RPMI7951 (cell line): ENCODE results near the gene ZNF385B. TPM values are rescaled to one million over a fixed set of nuclear protein-coding genes. Genes with fewer than 3 reads are reported as not detected.
"Not testable (repeated sequence)": the region's sequence is repeated elsewhere in the genome, so short reads cannot be mapped to it uniquely, and the experiment has no call there.

Experiments
- DNase-seq: peaks from one replicate; pipeline ENCODE4 v3.0.0-alpha.2; 2012; ENCODE audit warnings: low read depth
- total RNA-seq: library from RNA; depleted of rRNA; stranded (reverse); fragments of >200 nt; shearing (Covaris generic); gene quantifications from 2 replicates; pipeline ENCODE4 v1.2.3, GENCODE V29; 2014; rRNA removed

ZNF385B gene
- 0.48 TPM in 1 of 2 replicates, not detected in the other for total RNA-seq

DNA sequence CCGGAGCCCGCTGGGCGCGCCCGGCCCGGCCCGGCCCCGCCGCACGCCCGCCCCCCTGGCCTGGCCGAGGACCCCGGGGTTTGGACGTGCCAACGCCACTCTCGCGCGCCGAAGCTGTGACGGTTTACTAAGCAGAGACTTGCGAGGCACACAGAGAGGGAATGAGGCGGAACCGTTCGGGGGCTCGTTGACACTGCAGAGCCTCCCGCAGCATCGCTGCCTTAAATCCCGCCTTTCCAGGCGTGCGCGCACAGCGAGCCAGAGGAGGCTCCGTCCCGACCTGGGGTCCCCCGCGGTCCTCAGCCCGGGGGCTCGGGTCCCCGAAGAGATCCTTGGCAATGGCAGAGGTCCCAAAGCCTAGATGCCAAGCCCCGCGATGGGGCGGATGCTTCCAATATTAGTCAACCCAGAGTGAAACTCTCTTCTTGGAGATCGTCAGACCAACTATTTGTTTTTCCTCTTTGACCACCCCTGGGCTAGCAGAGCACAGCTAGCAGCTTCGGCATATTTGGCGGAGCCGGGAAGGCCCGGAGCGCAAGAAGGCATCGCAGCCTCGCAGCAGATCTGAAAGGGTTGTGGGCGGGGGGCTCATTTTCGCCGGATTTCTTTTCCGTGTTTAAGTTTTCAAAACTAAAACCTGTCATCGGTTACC, at the start of gene ZNF385B:
ZNF385B (minus strand) TSS at position 197 of the 652 bp plus-strand sequence.
- no peak for DNase-seq

DNA sequence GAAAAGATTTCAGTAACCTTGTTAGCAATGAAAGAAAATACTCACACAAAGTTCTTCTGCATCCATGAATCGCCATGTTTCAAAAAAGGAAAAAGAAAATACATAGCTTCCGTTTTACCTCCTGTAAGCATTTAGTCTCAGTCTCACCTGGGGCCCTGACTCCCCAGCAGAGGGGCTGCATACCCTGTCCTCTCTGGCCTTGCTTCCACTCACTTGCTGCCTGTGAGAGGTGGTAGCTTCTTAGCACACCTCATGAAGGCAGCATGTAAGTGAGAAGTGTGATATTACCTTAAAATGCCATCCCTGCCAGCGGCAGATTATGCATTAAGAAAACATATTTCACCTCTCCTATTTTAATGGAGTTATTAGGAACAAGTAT, 49.3 kb upstream of the ZNF385B start:
- no peak for DNase-seq

DNA sequence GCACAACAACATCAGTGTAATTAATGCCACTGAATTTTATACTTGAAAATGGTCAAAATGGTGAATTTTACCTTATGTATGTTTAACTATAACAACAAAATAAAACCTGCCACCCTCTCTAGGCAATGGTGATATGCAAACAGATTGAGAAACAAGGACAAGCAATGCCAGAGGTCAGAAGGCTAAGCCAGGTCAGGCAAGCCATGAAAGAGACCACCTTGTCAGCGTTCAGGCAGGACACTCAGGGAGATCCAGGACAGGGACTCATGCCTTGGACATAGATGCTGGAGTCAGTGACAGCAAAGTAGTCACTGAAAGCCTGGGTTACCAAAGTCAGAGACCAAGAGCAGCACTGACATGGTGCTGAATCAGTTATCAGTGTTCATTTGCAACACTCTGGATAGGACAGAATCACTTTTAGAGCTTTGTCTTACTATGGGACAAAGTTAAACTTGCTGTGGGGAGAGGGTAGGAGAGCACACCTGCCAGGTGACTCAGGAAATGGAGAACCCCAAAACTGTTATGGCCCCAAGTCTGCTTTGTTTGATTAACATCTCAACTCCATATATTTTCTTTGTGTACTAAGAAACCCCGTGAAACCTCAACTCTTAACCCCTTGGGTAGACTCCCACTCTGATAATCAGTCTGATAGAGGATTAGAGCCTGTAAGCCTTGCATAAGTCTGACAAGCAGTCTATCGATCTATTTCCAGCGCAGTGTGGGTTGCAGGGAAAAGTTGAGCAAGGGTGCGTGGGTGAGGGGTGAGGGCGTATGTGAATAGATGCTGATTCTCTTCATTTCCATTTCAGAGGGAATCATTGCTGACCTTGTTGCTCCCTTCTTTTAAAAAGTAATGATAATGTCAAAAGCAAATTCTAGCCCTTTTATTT, 48.7 kb upstream of the ZNF385B start:
- no peak for DNase-seq

- DNase-seq = no peak
Measured at GRCh38 chr2:179900655-179901054, 39.2 kb upstream of the ZNF385B start.

GRCh38 chr2:179899666-179900065, 38.3 kb upstream of the ZNF385B start:
- no peak for DNase-seq

DNA sequence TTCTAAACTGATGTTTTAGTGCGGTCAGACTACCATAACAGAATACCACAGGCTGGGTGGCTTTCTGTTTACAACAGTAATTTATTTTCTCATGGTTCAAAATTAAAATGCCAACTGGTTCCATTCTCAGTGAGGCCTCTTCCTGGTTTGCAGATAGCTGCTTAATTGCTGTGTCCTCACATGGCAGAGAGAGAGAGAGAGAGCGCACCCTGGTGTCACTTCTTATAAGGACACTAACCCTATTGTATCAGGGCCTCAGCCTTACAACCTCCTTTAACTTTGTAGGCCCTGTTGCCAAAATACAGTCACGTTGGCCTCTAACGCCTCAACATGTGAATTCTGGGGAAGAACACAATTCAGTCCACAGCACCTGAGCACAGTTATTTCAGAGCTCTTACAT, 37.5 kb upstream of the ZNF385B start:
- DNase-seq = peak; percentile 50

DNA sequence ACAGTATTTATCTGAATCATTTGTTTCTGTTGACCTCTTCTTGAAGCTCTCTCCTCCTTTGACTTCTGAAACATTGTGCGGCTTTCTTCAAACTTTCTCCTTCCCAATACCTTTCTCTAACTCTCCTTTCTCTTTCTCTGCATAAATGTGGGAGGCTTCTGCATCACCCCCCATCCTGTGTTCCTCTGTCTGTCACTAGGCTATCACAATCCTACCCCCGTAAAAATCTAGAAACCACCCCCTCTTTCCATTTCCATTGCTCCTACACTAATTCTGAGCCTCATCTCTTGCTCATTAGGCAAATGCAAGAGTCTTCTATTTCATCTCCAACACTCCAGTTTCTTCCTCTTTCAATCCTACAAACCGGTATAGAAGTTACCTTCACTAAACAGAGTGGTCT, 32.2 kb upstream of the ZNF385B start:
- no peak for DNase-seq

- no peak for DNase-seq
Measured at GRCh38 chr2:179891237-179891636, 29.8 kb upstream of the ZNF385B start.

- no peak for DNase-seq
Measured at GRCh38 chr2:179890666-179891065, 29.3 kb upstream of the ZNF385B start.

DNA sequence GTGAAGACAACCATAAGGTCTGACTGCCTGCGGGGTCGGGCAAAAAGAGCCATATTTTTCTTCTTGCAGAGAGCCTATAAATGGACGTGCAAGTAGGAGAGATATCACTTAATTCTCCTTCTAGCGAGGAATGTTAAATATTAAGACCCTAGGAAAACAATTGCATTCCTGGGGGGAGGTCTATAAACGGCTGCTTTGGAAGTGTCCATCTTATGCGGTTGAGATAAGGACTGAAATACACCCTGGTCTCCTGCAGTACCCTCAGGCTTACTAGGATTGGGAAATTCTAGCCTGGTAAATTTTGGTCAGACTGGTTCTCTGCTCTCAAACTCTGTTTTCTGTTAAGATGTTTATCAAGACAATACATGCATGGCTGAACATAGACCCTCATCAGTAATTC, 27.2 kb upstream of the ZNF385B start:
- not testable (repeated sequence) for DNase-seq

- no peak for DNase-seq
Measured at GRCh38 chr2:179884193-179884592, 22.8 kb upstream of the ZNF385B start.

- DNase-seq = no peak
Measured at GRCh38 chr2:179882851-179883806, 21.7 kb upstream of the ZNF385B start.

- DNase-seq = no peak
Measured at GRCh38 chr2:179877601-179878364, 16.4 kb upstream of the ZNF385B start.

DNA sequence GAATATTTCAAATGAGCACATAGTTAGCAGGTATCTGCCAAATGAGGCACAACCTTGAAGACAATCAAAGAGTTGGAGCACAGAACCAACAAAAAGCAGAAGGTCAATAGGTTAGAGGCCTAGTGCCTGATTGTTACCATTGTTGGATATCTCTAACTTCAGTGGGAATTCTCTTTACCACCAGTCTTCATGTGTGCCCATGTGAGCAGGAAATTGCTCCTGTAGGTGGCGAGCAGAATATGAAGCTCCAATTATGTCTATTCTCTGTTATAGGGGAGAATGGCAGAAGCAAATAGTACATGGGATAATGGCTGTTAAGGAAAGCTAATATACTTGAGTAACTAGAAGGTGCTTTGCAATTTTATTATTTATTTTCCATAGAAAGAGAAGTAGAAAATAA, 14.9 kb upstream of the ZNF385B start:
- DNase-seq = no peak

- DNase-seq = no peak
Measured at GRCh38 chr2:179875864-179876263, 14.5 kb upstream of the ZNF385B start.

DNA sequence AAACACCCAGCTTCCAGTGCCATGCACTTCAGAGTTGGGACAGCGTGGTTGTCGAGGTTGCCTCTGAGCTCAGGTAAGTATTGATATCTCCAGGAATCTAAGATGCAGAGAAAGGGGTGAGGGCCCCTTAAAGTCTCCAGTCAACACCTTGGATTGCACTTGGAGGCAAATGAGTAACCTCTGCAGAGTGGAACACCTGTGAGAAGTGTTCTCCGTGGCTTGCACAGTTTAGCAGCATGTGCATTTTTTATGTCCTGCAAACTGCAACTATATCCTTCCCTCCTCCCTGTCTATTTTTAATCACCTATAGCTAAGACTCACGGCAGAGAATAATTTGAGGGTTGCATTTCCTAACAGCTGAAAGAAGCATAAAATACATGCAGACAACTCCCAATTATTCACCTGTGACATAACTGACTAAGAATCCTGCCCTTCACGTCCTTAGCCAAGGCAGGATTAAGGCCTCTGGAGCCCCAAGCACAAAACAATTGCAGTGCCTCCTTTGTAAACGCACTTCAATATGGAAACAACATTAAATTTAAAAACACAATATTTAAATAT, 1.6 kb upstream of the ZNF385B start:
- no peak for DNase-seq

DNA sequence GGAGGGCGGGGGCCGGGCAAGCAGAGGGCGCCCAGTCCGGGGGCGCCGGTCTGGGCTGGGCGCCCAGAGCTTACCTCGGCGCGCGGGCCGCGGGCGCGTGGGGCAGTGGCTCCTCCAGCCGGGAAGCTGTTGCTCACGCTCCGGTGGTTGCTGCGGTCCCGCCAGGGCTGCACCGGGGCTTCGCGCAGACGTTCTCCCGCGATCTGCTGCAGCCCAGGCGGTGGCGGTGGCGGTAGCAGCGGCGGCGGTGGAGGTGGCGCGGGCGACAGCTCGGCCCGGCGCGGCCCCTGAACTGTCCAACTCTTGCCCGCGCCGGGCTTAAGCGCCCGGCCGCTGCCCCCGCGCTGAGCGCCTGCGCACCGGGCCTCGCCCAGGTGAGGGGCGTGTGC, 391 bp downstream of the ZNF385B start:
- DNase-seq = peak; percentile 6

DNA sequence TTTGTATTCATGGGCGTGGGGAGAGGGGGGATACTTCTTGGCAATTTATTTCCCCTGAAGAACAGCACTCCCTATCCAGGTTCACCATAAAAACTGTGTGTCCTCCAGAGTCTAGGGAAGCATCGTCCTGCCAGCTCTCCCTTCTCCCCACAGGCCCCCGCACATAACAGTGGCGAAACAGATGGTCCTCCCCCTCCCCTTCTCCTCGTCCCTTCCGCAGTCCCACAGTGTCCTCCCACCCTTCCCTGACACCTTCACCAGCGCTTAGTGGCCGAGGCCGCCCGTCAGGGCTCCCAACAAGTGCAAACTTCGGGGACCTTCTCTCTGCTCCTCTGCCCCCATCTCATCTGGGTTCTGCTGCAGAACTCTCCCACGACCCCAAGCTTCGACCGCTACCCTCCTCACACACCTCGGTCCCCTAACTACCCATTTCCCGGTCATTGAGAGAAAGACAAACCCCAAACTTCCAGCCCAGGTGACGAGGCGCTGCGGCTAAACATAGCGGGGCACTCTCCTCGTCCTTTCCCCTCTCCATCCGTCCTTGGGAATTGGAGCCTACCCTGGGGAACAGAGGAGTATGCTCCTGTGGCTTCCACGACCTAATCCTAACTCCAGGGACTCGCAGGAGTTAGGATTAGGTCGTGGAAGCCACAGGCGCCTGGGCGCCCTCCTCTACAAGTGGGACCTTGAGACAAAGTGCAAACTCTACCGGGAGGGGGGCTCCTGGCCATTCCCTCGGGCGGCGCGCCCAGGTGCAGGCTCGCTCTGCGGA, 971 bp downstream of the ZNF385B start:
- DNase-seq = no peak

GRCh38 chr2:179859523-179859922, 1.9 kb downstream of the ZNF385B start:
- no peak for DNase-seq

GRCh38 chr2:179857236-179857635, 4.2 kb downstream of the ZNF385B start:
- DNase-seq = no peak
